ENCODE results near the gene ITGA11.
"Not testable (repeated sequence)": the region's sequence is repeated elsewhere in the genome, so short reads cannot be mapped to it uniquely, and the experiment has no call there.

ITGA11 gene

DNA sequence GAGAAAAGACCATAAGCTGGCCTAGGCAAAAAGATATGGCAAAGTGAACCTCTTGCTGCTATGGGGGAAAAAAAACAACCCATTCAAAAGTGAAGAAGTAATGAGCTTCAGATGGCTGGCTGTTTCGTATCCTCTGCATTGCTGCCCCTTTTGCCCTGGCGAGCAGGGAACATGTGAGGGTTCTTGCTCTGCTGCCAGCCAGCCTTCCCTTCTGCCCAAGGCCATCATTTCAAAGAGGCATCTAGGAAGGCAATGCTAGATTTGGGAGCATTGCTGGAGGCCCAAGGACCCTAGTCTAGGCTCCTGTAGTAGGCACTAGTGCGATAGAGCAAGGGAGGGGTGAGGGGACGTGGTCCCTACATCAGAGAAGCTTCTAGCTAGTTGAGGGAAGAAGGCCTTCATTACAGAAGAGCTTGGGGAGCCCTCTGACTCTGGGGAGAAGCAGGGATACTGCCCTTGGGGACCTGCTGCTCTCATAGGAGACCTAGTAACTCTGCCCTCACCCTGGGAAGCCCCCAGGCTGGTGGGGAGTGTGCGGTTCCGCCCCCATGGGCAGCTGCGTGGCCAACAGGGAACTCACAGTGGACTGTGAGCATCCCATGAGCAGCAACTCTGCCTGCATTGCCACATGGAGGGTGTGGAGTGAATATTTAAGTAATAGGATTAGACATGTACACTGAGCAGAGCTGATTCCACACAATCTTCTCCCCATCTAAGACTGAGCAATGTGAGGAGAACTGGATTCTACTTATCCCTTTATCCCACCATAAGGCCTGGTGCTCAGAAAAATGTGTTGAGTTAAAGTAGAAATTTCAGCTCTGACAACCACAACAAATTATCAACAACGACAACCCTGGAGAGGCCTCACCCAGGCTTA, 21.3 kb downstream of the ITGA11 start:
- no peak for DNase-seq

DNA sequence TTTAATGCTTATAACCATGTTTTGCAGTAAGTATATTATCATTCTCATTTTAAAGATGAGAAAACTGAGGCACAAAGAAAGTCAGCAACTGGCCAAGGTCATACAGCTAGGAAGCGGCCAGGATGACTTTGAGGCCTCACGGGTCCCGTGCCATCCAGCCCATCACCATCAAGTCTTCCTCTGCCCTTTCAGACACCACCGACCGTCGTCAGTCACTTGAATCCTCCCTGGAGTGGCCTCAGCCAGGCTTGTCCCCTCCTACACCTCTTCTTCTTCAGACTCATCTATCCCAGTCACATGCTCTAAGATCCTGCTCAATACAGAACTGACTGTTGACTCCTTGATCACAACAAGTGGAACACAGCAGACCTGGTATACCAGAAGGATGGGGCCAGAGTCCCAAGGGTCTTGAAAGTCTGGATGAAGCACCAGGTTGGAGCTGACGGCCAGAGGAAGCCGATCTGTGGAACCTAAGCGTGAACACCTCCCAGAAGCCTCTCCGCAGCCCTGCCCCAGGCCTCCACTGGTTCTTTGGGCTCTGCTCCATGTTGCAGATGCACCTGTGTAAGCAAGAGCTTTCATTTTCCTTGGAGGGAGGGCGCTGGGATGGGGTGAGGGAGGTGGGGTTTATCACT, 22.1 kb downstream of the ITGA11 start:
- DNase-seq, result no peak

DNA sequence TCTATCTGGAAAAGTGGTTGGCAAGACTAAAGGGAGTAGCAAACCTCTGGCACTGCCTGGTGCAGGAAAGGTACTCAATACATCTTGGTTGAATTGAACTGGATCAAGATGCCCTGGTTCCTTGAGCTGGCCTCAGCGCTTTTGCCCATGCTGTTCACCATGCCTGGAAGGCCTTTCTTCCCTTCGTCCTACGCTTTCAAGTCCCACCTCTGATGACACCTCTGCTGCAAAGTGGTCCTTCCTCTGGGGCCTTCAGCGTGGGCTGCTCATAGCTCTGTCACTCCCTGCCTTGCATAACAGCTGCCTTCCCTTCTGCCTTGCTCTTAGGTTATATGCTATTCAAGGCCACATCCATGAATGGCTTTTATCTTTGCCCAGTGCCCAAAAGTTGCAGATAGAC, 23.0 kb downstream of the ITGA11 start:
- DNase-seq, result no peak

DNA sequence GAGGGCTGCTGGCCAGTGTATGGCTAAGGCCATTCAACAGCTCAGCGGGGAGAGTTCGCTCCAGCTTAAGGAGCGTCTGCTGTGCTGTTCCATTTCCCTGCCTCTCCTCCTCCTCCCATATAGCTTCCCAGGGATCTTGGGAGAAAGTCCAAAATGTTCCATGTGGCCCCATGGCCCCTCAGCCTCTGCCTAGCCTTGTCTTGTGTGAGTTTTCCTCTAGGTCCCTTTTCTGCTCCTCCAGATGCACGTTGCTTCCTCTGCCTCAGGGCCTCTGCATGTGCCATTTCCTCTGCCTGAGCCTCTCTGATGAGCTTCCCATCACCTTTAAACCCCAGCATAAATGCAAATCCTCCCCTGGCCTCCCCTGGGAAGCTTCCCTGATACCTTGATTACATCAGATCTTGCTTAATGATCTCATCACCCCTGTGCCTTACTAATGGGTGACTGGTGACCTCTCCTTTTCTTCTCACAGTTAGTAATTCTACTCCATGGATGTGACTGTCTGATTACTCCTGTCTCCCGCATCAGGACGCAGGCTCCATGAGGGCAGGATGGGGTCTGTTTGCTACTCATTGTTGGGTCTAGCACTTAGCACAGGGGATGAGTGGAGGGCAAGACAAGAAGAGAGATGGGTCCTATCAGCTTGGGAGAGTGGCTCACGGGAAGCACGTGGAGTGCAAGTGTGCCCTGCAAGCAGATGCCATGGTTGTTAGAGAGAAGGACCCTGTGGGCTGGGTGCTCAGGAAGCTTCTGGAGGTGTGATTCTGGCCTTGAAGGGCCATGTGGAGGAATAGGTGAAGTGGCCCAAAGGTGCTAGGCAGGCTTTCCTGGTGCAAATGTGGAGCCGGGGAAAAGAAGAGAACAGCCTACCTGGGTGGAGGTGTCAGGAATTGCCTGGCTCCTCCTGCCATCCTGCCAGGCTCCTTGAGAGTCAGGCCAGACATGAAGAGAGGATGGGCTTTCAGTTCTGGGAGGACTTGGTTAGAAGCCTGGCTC, 23.8 kb downstream of the ITGA11 start:
- no peak for DNase-seq

DNA sequence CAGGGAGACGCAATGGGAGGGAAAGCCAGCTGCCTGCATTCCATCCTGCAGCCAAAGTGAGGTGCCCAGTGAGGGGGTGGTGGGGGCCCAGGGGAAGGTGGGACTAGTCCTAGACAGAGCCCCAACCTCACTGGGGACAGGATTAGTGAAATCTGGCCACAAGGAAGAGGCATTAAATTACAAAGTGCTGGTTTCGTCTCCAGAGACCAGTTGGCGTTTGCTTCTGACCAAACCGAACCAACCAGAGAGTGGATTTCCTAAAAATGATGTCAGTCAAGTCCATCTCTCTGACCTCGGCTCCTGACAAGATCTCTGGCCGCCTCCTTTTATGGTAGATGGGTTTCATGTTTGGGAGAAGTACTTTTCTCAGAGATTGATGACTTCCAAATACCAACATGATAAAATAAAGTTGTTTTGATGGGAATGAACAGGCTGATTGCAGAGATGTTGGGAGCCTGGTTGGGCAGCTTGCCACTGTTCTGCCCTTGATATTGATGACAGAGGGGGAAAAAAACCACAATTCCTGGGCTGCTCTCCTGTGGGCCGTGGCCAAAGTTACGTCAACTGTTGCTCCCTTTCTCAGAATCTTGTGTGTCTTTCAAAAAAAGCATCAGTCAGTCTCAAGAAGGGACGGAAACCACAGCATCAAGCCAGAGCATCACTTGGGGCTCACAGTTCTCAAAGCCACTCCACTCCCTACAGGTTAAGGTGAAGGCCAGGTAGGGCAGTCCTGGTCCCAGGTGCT, 24.6 kb downstream of the ITGA11 start:
- DNase-seq, result no peak

DNA sequence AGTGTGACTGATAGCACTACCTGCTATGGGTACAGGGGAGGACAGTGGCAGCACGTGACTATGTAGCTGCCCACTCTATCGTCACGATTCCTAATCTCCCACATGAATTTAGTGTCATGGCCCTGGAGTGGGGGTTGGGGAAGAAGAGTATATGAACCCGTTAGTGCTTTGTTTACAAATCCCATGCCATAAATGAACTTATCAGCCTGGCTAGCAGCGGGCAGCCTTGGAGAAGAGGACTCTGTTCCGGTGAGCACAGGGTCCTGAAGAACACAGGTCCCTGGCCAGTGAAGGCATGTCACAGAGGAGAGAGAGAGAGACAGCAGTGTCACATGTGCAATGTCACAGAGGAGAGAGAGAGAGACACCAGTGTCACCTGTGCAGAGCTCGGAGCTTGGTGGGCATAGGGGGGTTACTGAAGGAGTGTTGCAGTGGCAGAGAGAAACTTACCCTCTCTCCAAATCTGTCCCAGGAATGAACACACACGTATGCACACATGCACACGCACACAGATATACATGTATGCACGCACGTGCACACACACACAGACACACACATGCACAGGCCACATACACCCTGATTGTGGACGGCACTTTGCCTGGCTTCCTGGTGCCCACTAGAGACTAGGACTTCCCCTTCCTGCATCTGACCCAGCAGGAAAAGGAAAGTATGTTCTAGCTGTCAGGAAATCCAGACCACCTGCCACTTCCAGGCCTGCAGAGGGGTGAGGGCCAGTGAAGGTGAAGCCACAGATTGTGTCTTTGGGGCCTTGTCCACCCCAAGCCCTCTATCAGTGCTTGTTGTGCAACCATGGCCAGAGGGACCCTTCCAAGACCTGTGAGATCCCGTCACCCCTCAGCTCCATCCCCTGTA, 26.3 kb downstream of the ITGA11 start:
- no peak for DNase-seq

DNA sequence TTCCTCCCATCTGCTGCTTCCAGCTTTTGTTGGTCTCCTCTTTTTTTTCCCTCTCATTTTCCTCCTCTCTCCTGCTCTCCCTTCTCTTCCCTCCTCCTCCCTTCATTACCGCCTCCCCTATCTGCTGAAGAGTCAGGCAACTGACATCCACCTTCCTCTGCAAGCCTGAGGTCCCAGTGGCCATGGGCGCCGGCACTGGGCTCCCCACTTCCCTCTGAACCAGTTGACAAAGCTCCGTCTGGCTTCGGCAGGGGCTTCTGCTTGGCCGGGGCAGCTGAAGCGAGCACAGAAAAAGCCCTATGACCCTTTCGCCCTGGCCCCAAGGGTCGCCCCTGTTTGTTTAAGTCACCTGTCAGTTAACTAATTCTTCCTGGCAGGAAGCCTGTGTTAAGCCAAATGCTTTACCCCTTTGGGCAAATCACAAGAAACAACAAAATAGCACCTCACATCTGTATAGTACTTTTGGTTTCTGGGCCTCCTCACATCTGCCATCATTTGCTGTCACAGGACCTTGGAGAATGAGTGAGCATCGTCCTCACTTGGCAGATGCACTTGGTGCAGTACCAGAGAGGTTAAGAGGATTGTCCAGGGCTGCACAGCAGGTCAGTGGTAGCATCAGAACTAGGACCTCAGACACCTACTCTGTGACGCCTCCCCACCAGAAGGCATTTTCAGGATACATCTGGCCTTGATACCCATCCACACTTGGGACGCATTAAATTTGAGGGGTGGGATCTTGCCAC, 27.7 kb downstream of the ITGA11 start:
- no peak for DNase-seq

DNA sequence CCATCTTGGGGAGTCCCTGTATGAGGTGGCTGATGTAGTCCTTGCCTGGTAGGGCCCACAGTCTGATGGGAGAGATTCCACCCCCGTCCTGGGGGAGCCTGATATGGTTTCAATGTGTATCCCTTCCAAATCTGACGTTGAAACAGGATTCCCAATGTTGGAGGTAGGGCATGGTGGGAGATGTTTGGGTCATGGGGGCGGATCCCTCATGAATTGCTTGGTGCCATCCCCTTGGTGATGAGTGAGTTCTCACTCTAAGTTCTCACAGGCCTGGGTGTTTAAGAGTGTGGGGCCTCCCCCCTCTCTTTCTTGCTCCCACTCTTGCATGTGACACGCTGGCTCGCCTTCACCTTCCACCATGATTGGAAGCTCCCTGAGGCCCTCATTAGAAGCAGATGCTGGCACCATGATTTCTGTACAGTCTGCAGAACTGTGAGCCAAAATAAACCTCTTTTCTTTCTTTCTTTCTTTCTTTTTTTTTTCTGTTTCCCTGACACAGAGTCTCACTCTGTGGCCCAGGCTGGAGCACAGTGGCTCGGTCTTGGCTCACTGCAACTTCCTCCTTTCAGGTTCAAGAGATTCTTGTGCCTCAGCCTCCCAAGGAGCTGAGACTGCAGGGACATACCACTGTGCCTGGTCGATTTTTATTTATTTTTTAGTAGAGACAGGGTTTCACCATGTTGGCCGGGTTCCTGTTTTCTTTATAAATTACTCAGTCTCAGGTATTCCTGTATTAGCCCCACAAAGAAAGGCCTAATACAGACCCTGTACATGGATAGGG, 28.6 kb downstream of the ITGA11 start:
- no peak for DNase-seq

DNA sequence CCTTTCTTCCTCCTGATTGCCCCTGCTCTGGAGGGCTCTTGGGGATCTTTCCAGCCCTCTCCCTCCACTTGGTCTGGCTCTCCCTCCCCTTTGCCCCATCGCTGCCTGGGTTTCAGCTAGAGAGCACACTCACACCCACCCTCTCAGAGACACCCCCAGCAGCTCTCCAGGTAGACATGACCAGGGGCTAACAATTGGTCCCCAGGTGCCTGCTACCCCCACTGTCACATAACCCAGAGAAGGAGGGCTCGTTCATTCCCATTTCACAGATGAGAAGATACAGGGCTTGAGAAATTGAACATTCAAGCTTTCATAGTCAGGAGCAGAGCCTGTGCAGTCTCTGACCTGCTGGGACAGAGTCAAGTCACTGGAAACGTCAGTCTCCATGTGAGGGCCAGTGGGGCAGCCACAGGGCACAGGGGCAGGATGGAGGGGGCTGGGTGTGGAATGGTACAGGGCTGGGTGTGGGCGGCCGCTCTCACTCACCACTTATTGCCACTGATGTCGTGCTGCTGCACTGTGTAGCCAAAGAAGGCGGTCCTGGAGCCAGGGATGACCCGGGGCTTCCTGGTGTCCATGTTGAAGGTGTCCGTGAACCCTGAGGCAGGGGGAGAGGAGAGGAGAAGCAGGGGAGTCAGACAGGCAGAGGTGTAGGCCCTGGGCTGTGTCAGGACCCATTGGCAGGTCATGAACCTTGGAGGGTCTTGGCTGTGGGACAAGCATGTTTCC, 29.4 kb downstream of the ITGA11 start:
- no peak for DNase-seq

DNA sequence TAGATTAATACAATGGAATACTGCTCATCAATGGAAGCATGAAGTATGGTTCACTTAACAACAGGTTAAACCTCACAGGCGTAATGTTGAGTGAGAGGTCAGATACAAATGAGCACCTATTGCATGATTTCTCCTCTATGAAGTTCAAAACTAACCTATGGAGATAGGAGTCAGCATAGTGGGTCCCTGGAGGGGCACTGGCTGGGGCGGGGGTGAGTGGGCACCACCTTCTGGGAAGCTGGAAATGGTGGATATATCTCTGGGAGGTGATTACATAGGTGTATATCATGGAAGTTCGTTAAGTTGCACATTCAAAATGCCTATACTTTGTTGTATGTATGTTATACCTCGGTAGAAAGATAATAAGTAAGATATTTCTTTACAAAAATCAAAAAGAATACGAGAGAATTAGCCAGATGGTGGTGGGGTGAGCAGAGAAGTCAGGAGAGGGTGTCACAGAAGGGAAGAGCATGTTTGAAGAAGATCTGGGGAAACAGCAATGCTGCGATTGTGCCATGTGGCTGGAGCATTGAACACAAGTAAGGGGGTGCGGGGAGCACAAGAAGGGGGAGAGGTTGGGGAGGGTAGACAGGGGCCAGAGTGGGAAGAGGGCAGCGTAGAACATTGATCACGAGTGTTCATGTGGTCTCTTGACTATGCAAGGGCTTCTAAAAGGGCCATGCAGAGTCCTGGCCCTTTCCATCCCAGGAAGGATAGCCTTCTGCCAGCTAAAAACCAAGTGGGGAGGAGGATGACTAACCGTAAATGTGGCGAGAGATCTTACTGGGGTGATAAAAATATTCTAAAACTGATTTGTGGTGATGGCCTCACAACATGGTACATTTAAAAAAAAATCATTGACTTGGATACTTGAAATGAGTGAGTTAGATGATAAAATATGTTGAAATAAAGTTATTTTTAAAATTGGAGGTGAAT, 30.2 kb downstream of the ITGA11 start:
- DNase-seq, result no peak

DNA sequence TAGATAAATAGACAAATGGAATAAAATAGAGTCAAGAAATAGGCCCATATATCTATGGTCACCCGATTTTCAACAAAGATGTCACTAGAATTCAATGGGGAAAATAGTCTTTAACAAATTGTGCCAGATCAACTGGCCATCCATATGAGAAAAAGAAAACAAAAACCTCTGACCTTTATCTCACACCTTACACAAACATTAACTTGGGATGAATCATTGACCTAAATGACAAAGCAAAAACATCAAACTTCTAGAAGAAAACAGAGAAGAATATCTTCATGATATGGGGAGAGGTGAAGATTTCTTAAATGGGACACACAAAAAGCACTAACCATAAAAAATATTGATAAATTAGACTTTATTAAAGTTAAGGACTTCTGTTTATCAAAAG, 31.9 kb downstream of the ITGA11 start:
- no peak for DNase-seq

DNA sequence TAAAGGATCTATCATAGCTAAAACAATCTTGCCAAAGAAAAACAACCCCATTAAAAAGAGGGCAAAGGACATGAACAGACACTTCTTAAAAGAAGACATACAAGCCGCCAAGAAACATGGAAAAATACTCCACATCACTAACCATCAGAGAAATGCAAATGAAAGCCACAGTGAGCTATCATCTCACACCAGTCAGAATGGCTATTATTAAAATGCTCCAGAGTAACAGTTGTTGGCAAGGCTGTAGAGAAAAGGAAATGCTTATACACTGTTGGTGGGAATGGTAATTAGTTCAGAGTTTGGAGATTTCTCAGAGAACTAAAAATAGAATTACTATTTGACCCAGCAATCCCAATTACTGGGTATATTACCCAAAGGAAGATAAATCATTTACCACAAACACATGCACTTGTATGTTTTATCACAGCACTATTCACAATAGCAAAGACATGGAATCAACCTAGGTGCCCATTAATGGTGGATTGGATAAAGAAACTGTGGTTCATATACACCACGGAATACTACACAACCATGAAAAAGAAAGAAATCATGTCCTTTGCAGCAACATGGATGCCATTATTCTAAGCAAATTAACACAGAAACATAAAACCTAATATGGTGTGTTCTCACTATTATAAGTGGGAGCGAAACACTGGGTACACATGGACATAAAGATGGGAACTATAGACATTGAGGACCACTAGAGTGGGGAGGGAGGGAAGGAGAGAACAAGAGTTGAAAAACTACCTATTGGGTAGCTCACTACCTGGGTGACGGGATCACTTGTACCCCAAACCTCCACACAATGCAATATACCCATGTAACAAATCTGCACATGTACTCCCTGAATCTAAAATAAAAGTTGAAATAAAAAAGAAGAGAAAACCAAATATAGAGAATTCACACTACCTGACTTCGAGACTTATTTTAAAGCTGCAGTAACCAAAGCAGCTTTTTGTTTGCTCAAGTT, 32.6 kb downstream of the ITGA11 start:
- DNase-seq, result no peak

DNA sequence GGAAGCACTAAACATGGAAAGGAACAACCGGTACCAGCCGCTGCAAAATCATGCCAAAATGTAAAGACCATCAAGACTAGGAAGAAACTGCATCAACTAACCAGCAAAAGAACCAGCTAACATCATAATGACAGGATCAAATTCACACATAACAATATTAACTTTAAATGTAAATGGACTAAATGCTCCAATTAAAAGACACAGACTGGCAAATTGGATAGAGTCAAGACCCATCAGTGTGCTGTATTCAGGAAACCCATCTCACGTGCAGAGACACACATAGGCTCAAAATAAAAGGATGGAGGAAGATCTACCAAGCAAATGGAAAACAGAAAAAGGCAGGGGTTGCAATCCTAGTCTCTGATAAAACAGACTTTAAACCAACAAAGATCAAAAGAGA, 34.0 kb downstream of the ITGA11 start:
- not testable (repeated sequence) for DNase-seq

DNA sequence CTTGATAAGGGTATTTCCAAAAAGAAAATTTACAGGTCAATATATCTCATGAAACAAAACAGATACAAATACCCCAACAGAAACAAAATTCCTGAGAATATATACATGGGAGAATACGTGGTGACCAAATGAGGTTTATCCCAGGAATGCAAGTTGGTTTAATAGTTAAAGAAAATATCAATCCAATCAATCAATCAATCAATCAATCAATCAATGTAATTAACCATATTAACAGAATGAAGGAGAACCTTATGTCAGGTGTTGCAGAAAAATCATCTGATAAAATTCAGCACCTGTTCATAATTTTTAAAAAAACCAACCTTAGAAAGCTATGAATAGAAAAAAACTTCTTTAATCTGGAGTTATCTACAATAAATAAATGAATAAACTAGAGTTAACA, 35.9 kb downstream of the ITGA11 start:
- no peak for DNase-seq

DNA sequence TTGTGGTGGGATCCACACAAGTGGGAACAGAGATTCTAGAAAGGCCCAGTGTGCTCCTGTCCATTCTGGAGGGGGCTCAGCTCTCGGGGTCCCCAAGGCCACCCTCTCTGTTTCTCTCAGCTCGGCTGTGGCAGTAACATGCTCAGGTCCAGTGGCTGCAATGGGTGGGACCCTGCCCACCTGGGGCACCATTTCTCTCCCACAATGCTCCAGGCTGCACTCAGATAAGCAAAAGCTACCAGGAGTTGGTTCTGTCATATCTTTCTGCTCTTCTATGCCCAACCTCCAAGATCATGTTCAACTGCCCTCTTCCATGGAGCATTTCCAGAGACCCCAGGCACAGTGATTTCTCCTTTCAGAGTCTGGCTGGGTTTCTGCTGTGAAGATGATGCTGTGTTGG, 40.8 kb downstream of the ITGA11 start:
- DNase-seq, result no peak

DNA sequence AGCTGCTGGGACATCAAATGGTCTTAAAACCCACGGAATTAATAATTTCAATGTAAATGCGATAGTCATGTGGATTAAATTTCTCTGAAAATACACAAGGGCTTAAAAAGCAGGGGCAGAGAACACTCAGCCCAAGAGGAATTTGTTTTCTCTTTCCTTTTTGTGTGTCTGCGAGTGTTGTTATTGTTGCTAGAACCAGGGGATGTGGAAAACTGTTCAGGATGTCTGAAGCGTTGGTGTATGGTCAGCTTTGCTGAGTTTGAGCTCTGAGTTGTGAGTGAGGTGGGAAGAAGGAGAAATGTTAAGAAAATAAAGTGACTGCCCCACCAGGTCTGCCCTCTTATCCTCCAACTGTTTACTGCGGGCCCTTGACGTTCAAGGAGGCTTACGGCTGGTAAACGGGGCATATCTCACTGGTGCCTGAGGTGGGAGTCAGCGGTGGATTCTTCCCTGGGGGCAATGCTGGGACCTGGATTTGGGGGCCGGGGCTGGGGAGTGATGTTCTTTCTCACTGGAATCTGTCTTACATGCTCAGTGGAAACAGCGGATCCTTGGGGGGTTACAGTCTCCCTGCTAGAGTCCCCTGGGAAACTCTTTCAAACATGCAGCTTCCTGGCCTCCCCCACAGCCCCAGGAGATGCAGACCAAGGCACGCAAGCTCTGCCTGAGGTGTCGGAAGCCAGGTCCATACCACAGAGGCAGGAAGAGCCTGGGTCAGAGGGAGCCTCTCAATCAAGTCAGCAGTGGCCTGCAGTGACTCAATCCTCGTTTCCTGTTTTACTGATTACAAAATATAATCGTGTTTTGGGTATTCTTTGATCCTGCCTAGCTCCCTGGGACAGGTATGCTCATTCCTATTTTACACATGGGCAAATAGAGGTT, 41.8 kb downstream of the ITGA11 start:
- DNase-seq, result no peak
